ENCODE measurements around the gene RALY.
"Not testable (repeated sequence)": the region's sequence is repeated elsewhere in the genome, so short reads cannot be mapped to it uniquely, and the experiment has no call there.

Gene RALY

GRCh38 chr20:34111702-34112599, 118.2 kb downstream of the RALY start, which contains the start of gene EIF2S2:
Gene EIF2S2, minus strand, starts transcription at chr20:34112243. Its CDS starts 133 bp downstream, at chr20:34112110.
- DNase-seq = peak; percentile 87 to 89

DNA sequence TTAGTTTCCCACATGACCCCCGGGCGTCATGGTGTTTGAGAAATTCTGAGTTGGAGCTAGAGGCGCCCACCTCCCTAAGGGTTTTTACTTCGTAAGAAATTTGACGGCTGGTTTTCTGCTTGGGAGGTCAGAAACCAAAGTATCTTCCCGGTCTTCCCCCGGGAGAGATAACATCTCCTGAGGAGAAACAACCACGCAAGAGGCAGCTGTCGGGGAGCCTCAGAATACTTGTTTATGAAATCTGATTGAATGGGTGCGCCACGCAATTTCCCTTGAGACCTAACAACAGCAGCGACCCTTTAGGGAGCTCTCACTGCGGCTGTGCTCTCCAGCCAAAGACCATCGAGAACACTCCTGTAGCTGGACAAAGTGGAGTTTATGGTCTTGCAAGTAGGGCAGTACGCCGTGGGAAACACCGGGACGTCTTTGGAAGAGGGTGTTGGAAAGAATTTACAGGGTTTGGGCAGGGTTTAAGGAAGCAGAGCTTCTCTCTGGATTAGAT, 118.9 kb downstream of the RALY start:
- peak in 1 of 2 donors; percentile 14 for DNase-seq

- no peak for DNase-seq
Observed at GRCh38 chr20:34114809-34115208, 121.1 kb downstream of the RALY start.

DNA sequence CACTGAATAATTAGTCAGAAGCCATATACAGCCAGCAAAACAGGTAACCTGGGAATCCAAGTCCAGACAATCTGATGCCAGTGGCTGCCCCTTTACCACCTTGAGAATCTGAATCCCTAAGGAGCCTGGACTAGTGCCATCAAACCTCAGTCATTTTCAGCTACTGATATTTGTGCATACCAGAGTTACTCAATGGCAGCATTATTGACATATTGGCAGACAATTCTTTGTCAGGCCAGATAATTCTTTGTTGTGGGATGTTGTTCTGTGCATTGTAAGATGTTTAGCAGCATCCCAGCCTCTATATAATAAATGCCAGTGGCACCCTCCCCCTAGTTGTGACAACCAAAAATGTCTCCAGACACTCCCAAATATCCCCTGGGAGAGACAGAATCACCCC, 121.5 kb downstream of the RALY start:
- DNase-seq = no peak

GRCh38 chr20:34120213-34120612, 126.5 kb downstream of the RALY start:
- no peak for DNase-seq

GRCh38 chr20:34122274-34122980, 128.7 kb downstream of the RALY start:
- DNase-seq = no peak

- DNase-seq = no peak
Observed at GRCh38 chr20:34123309-34123708, 129.6 kb downstream of the RALY start.

- no peak for DNase-seq
Observed at GRCh38 chr20:34124469-34125249, 130.9 kb downstream of the RALY start.

GRCh38 chr20:34127792-34128191, 134.1 kb downstream of the RALY start:
- no peak for DNase-seq

DNA sequence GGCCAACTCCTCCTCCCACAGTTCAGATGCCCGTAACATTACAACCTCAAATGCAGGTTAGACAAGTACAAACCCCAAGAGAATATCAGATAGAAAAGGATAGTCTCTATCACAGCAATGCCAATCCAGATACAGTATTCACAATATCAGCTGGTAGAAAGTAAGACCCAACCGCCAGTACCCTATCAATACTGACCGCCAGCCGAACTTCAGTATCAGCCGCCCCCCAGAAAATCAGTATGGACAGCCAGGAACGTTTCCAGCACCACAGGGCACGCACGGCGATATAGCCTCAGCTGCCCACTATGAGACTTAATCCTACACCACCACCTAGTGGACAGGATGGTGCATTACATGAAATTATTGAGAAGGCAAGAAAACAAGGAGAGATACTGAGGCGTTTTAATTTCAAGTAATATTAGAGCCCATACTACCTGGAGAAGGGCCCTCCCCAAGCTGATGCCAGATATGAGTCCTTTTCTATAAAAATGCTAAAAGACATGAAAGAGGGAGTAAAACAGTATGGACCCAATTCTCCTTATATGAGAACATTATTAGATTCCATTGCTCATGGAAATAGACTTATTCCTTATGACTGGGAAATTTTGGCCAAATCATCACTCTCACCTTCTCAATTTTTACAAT, 135.9 kb downstream of the RALY start:
- peak; percentile 44 to 54 for DNase-seq

GRCh38 chr20:34131491-34131890, 137.8 kb downstream of the RALY start:
- no peak for DNase-seq

DNA sequence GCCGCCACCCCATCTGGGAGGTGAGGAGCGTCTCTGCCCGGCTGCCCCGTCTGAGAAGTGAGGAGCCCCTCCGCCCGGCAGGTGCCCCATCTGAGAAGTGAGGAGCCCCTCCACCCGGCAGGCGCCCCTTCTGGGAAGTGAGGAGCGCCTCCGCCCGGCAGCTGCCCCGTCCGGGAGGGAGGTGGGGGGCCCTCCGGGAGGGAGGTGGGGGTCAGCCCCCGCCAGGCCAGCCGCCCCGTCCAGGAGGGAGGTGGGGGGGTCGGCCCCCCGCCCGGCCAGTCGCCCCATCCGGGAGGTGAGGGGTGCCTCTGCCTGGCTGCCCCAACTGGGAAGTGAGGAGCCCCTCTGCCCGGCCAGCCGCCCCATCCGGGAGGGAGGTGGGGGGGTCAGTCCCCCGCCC, 138.8 kb downstream of the RALY start:
- DNase-seq = not testable (repeated sequence)

GRCh38 chr20:34132943-34133342, 139.2 kb downstream of the RALY start:
- DNase-seq = not testable (repeated sequence)

GRCh38 chr20:34133365-34133860, 139.7 kb downstream of the RALY start:
- not testable (repeated sequence) for DNase-seq

All from stimulated activated CD4-positive, alpha-beta T cell treated with anti-CD3 and anti-CD28 coated beads, Interleukin-2, amount 100 ng/mL, for 48 hours (primary cell).